HG02678 (cell line): ENCODE results near the gene SAMD1.
"Not testable (repeated sequence)": the region's sequence is repeated elsewhere in the genome, so short reads cannot be mapped to it uniquely, and the experiment has no call there.

Experiments
- ATAC-seq: cut with Tn5 transposase; IDR thresholded peaks from one replicate; pipeline ENCODE4 v1.9.1; 2021; ENCODE audit warnings: mild to moderate bottlenecking, moderate library complexity; ENCODE audit not compliant: unreplicated experiment

The SAMD1 gene

DNA sequence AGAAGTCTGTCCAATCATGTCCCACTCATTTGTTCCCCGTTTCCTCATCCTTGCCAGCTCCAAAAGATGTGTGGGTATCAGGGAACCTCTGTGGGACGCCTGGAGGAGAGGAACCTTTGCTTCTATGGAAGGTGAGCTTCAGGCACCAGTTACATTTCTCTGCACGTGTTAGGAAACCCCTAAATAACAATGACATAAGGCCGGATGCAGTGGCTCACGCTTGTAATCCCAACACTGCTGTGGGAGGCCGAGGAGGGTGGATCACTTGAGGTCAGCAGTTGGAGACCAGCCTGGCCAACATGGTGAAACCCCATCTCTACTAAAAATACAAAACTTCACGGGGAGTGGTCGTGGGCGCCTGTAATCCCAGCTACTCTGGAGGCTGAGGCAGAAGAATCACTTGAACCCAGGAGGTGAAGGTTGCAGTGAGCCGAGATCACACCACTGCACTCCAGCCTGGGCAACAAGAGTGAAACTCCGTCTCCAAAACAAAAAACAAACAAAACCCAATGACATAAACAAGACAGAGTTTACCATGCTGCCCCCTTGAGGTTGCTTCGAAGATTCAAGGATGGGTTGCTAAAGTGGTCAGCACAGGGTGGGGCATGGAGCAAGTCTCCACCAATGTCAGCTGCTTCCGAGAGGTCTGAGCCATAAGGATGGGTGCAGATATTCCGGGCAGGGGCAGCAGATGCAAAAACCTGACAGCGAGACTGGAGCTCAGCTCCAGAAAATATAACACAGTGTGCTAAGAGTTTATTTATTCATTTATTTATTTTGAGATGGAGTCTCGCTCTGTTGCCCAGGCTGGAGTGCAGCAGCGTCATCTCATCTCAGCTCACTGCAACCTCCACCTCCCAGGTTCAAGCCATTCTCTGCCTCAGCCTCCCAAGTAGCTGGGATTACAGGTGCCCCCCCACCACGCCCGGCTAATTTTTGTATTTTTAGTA lies 47.6 kb downstream of the SAMD1 start:
- ATAC-seq, result not testable (repeated sequence)

DNA sequence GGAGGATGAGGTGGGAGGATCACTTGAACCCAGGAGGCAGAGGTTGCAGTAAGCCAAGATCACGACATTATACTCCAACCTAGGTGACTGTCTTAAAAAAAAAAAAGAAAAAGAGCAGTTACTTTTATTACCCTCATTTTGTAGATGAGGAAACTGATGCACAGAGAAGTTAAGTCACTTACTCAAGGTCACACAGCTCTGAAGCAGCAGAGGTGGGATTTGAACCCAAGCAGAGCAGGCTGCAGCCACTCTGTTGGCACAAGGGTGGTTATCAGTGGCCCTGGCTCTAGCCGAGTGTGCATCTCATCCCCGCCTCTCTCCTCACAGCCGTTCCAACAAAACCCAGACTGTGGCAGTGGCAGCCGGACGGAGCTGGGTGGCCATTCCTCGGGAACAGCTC lies 51.4 kb downstream of the SAMD1 start:
- no peak for ATAC-seq
